DND-41 (cell line): ENCODE measurements around the gene XIRP2.

Experiments
- ATAC-seq: fragments of 200-7000 bp; cut with Tn5 transposase; 3 replicates; pipeline ENCODE4 v1.9.1; 2021; ENCODE audit warnings: low read depth; ENCODE audit not compliant: insufficient read depth
- DNase-seq: peaks from one replicate; pipeline ENCODE4 v3.0.0-alpha.2; 2020
- H2AFZ ChIP-seq: 2 replicates; pipeline ENCODE4 v1.6.0; 2012; ENCODE audit warnings: low read depth, low read length
- H3K27ac ChIP-seq: 2 replicates; pipeline ENCODE4 v1.5.1; 2012; ENCODE audit warnings: low read length, inconsistent platforms
- H3K27me3 ChIP-seq: fragments of 200-600 bp; sonication (generic); 2 replicates; pipeline ENCODE4 v1.6.0; 2012; ENCODE audit warnings: low read length, mild to moderate bottlenecking, inconsistent platforms; ENCODE audit not compliant: insufficient read depth, poor library complexity
- H3K36me3 ChIP-seq: 2 replicates; pipeline ENCODE4 v1.5.1; 2012; ENCODE audit warnings: low read length, inconsistent platforms; ENCODE audit not compliant: insufficient read depth
- H3K4me1 ChIP-seq: 2 replicates; pipeline ENCODE4 v1.5.1; 2012; ENCODE audit warnings: mild to moderate bottlenecking, low read length; ENCODE audit not compliant: insufficient read depth
- H3K4me2 ChIP-seq: 2 replicates; pipeline ENCODE4 v1.6.0; 2012; ENCODE audit warnings: mild to moderate bottlenecking, moderate library complexity, low read length, inconsistent platforms; ENCODE audit not compliant: insufficient read depth
- H3K4me3 ChIP-seq, 2 experiments: fragments of 200-600 bp in 1 of 2; shearing (Covaris generic) in 1 of 2; 2 replicates each; pipeline ENCODE4 v1.5.1; 2012 to 2016; ENCODE audit warnings: inconsistent platforms in 2 of 2, low read length in 2 of 2, mild to moderate bottlenecking in 2 of 2, low read depth in 1 of 2, moderate library complexity in 1 of 2
- H3K79me2 ChIP-seq: 2 replicates; pipeline ENCODE4 v1.6.0; 2012; ENCODE audit warnings: low read length, inconsistent platforms; ENCODE audit not compliant: insufficient read depth
- H3K9ac ChIP-seq: 2 replicates; pipeline ENCODE4 v1.6.0; 2012; ENCODE audit warnings: low read depth, mild to moderate bottlenecking, inconsistent platforms, low read length, moderate library complexity
- H3K9me3 ChIP-seq: 2 replicates; pipeline ENCODE4 v1.5.1; 2012; ENCODE audit warnings: low read length, moderate library complexity, mild to moderate bottlenecking, inconsistent platforms; ENCODE audit not compliant: insufficient read depth, severe bottlenecking
- H4K20me1 ChIP-seq: 2 replicates; pipeline ENCODE4 v1.6.0; 2012; ENCODE audit warnings: low read length; ENCODE audit not compliant: insufficient read depth
- EZH2 ChIP-seq: IDR thresholded peaks from 3 replicates; pipeline ENCODE4 v1.6.1; 2012; ENCODE audit warnings: borderline replicate concordance, low read depth, mild to moderate bottlenecking, moderate library complexity, low read length, inconsistent platforms; ENCODE audit not compliant: severe bottlenecking
- TF ChIP-seq, protein P1 (sequence below): IDR thresholded peaks from 2 replicates; pipeline ENCODE4 v1.5.1; 2012; ENCODE audit warnings: borderline replicate concordance, low read length, moderate library complexity, mild to moderate bottlenecking; ENCODE audit not compliant: poor library complexity, severe bottlenecking; ENCODE audit errors: extremely low read depth

XIRP2 gene

DNA sequence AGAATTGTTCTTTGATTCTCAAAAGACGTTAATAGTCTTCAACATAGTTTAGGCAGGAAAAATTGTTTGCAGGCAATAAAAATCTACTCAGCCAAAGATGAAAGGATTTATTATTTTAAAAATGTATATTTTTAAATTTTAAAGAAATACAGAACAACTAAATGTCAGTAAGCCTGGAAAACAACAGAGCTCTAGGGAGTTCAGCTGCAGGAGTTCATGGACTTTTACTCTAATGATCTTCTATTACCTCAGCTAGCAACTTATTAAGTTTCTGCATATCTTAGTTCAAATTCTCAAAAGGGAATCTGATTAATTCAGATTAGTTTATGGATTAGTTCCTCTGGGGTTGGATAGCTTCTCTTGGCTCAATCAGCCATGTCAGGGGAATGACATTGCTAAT is 17.9 kb upstream of the XIRP2 start:
- H3K36me3 ChIP-seq: no peaks in the 10 kb centered on the region
- DNase-seq (no peak), ATAC-seq (no peak)
- H3K79me2 ChIP-seq: no peaks in the 10 kb centered on the region
- no peaks in the 10 kb centered on the region for H3K9me3 ChIP-seq
- no peak overlapping the region for H3K9ac ChIP-seq
- no peaks in the 10 kb centered on the region for H3K4me1 ChIP-seq
- no peak overlapping the region for H3K4me2 ChIP-seq
- no peaks in the 10 kb centered on the region for H4K20me1 ChIP-seq
- TF ChIP-seq, protein P1, sequence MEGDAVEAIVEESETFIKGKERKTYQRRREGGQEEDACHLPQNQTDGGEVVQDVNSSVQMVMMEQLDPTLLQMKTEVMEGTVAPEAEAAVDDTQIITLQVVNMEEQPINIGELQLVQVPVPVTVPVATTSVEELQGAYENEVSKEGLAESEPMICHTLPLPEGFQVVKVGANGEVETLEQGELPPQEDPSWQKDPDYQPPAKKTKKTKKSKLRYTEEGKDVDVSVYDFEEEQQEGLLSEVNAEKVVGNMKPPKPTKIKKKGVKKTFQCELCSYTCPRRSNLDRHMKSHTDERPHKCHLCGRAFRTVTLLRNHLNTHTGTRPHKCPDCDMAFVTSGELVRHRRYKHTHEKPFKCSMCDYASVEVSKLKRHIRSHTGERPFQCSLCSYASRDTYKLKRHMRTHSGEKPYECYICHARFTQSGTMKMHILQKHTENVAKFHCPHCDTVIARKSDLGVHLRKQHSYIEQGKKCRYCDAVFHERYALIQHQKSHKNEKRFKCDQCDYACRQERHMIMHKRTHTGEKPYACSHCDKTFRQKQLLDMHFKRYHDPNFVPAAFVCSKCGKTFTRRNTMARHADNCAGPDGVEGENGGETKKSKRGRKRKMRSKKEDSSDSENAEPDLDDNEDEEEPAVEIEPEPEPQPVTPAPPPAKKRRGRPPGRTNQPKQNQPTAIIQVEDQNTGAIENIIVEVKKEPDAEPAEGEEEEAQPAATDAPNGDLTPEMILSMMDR: no peak
- TF ChIP-seq EZH2: no peak
- H3K4me3 ChIP-seq: no peak overlapping the region
- H3K27ac ChIP-seq: no peak overlapping the region
- no peaks in the 10 kb centered on the region for H3K27me3 ChIP-seq
- H2AFZ ChIP-seq: no peak overlapping the region

DNA sequence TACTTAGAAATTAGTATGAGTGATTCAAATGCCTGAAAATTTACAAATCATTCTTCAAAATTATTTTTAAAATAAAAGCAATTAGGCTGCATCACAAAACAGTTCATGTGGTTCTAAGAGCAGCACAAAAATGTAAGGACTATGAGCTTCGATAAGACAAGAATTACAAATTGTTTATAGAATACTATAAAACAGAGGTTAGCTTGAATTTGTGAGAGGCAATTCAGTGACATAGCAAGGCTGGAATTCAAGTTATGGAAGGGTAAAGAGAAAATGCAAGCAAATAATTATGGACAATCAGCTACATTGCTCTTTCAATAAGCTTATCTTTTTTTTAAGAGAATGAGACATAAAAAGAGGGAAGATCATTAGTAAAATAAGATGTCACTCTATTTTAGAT is 7.1 kb upstream of the XIRP2 start:
- H3K9ac ChIP-seq: no peak overlapping the region
- no peaks in the 10 kb centered on the region for H3K36me3 ChIP-seq
- DNase-seq: no peak
- no peak overlapping the region for H3K27ac ChIP-seq
- no peak overlapping the region for H2AFZ ChIP-seq
- H3K4me3 ChIP-seq: no peak overlapping the region
- H3K79me2 ChIP-seq: no peaks in the 10 kb centered on the region
- no peak overlapping the region for H3K4me2 ChIP-seq
- H3K27me3 ChIP-seq: no peaks in the 10 kb centered on the region
- ATAC-seq: no peak
- H3K9me3 ChIP-seq: no peaks in the 10 kb centered on the region
- TF ChIP-seq, protein P1: no peak
- no peak for TF ChIP-seq EZH2
- no peaks in the 10 kb centered on the region for H3K4me1 ChIP-seq
- no peaks in the 10 kb centered on the region for H4K20me1 ChIP-seq

DNA sequence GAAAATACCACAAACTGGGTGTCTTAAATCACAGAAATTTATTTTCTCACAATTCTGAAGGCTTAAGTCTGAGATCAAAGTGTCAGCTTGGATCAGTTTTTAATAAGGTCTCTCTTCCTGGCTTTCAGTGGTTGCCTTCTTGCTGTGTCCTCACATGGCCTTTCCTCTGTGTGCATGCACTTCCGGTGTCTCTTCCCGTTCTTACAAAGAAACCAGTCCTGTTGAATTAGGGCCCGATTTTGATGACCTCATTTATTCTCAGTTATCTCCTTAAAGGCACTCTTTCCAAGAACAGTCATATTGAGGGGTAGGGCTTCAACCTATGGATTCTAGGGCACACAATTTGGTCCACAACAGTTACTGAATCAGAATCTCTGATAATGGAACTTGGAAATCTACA is 5.4 kb upstream of the XIRP2 start:
- H3K4me1 ChIP-seq: no peaks in the 10 kb centered on the region
- no peaks in the 10 kb centered on the region for H4K20me1 ChIP-seq
- H3K9ac ChIP-seq: no peak overlapping the region
- no peak overlapping the region for H3K4me2 ChIP-seq
- H3K9me3 ChIP-seq: no peaks in the 10 kb centered on the region
- H3K79me2 ChIP-seq: no peaks in the 10 kb centered on the region
- no peak overlapping the region for H3K27ac ChIP-seq
- no peaks in the 10 kb centered on the region for H3K27me3 ChIP-seq
- TF ChIP-seq, protein P1: no peak
- no peak for TF ChIP-seq EZH2
- H2AFZ ChIP-seq: no peak overlapping the region
- no peaks in the 10 kb centered on the region for H3K36me3 ChIP-seq
- no peak overlapping the region for H3K4me3 ChIP-seq
- DNase-seq (no peak), ATAC-seq (no peak)

DNA sequence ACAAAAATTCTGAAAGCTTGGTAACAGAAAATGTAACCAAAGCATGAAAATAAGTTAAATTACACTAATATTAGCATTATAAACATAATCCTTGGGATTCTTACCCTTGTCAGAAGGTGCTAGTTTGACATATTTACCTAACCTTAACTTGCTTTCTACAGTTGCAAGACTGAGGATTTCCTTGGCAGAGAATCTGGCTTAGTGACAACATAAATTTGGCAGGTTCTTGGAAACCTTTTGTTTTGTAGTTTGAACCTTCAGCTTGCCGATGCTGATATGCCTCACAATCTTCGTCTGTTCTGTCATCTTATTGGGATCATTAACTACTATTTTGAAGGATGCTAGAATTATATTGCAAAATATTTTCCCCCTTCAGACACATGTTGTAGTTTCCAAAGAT is 3.4 kb downstream of the XIRP2 start:
- Histone ChIP-seq H3K27ac (no peak overlapping the region), H2AFZ (no peak overlapping the region), H3K4me2 (no peak overlapping the region), H3K9ac (no peak overlapping the region), H3K27me3 (no peaks in the 10 kb centered on the region), H3K36me3 (no peaks in the 10 kb centered on the region), H3K4me3 (no peak overlapping the region), H3K9me3 (no peaks in the 10 kb centered on the region), H3K79me2 (no peaks in the 10 kb centered on the region), H3K4me1 (no peaks in the 10 kb centered on the region), H4K20me1 (no peaks in the 10 kb centered on the region)
- ATAC-seq (no peak), DNase-seq (no peak)
- no peak for TF ChIP-seq EZH2
- TF ChIP-seq, protein P1: no peak
